Fibroblast of lung (primary cell): ENCODE results near the gene CD244.

ENCODE experiments used
- CTCF ChIP-seq, 2 donors: IDR thresholded peaks in 1 of 2; conservative IDR thresholded peaks in 1 of 2; 1 replicate in 1 of 2; 2 replicates in 1 of 2; pipeline ENCODE4 v1.5.1; 2011 to 2012; ENCODE audit warnings: low read length in 2 of 2, control low read depth in 1 of 2, inconsistent platforms in 1 of 2, low read depth in 1 of 2, mild to moderate bottlenecking in 1 of 2
- EZH2 ChIP-seq: IDR thresholded peaks from 2 replicates; pipeline ENCODE4 v1.5.1; 2012; ENCODE audit warnings: low read length, control low read depth, mild to moderate bottlenecking; ENCODE audit errors: missing control alignments

GRCh38 chr1:160905617-160905989 lies 42.9 kb upstream of the CD244 start:
- TF ChIP-seq CTCF (conservative IDR thresholded peaks at IDR 0.05 in 1 of 2, IDR thresholded peaks at IDR 0.05 in 1 of 2; ENCODE audit: low read depth in 1 of 2, low read length in 2 of 2) = no peak
- no peak for TF ChIP-seq EZH2
